Tibial artery (tissue), 4 donors: ENCODE measurements around the gene LRRC70.

ENCODE experiments used
- DNase-seq, 2 donors: peaks; one replicate each; pipeline ENCODE4 v3.0.0-alpha.2; 2019
- H3K27ac ChIP-seq, 2 donors: fragments of 200-600 bp; sonication (generic) in 1 of 2; 1 replicate in 1 of 2; 2 replicates in 1 of 2; pipeline ENCODE4 v1.5.1; 2018 to 2019; ENCODE audit warnings: mild to moderate bottlenecking in 1 of 2
- H3K27me3 ChIP-seq, 2 donors: fragments of 200-600 bp; sonication (generic) in 1 of 2; one replicate each; pipeline versions ENCODE4 v1.5.1 to v1.6.0; 2016 to 2019
- H3K36me3 ChIP-seq, 3 donors: fragments of 200-600 bp; sonication (generic) in 2 of 3; one replicate each; pipeline ENCODE4 v1.5.1; 2016 to 2019; ENCODE audit warnings: mild to moderate bottlenecking in 2 of 3
- H3K4me1 ChIP-seq, 4 donors: fragments of 200-600 bp; sonication (generic) in 2 of 4; 1 replicate in 3 of 4; 2 replicates in 1 of 4; pipeline ENCODE4 v1.5.1; 2016 to 2019
- H3K4me3 ChIP-seq, 2 donors: fragments of 200-600 bp; sonication (generic) in 1 of 2; 1 replicate in 1 of 2; 2 replicates in 1 of 2; pipeline ENCODE4 v1.5.1; 2018 to 2019; ENCODE audit warnings: mild to moderate bottlenecking in 2 of 2
- H3K9me3 ChIP-seq, 3 donors: fragments of 200-600 bp; sonication (generic) in 1 of 3; one replicate each; pipeline ENCODE4 v1.5.1; 2016 to 2019
- CTCF ChIP-seq, 2 experiments: fragments of 200-600 bp in 1 of 2; fragments of 450-650 bp in 1 of 2; IDR thresholded peaks; one replicate each; pipeline ENCODE4 v1.5.1; 2017 to 2019; ENCODE audit warnings: antibody characterized with exemption in 2 of 2, mild to moderate bottlenecking in 1 of 2, moderate library complexity in 1 of 2
- intact Hi-C: fragments of 100-400 bp; cut with DNase I; formaldehyde crosslinking; loops from one replicate; pipeline ENCODE4 v1.15.0; 2023; ENCODE audit warnings: low total_unique reads

The LRRC70 gene

DNA sequence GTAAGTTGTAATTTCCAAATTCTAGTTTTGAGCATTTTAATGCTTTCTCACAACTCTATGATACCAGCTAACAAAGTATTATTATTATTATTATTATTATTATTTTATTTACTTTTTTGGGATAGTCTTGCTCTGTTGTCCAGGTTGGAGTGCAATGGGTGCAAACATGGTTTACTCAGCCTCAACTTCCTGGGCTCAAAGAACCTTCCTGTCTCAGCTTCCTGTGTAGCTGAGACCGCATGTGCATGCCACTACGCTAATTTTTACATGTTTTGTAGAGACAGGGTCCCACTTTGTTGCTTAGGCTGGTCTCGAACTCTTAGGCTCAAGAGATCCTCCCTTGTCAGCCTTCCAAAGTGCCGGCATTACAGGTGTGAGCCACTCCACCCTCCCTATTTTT lies 27.0 kb downstream of the LRRC70 start:
- intact Hi-C loops = no loop called here
- Histone ChIP-seq H3K4me1 (no peaks in the 10 kb centered on the region), H3K27ac (no peak overlapping the region), H3K27me3 (no peaks in the 10 kb centered on the region), H3K9me3 (no peaks in the 10 kb centered on the region), H3K4me3 (no peak overlapping the region), H3K36me3 (peaks cover 4 to 25% (median 12%) of the 10 kb centered on the region in 3 donors)
- TF ChIP-seq CTCF (IDR thresholded peaks at IDR 0.05) = no peak
- no peak for DNase-seq

- TF ChIP-seq CTCF (IDR thresholded peaks at IDR 0.05) = no peak
- intact Hi-C loops = no loop called here
- H3K36me3 ChIP-seq = peaks cover 4 to 25% (median 12%) of the 10 kb centered on the region in 3 donors
Measured at GRCh38 chr5:62606878-62607277, 28.3 kb downstream of the LRRC70 start.

GRCh38 chr5:62607615-62608014 lies 29.0 kb downstream of the LRRC70 start:
- Histone ChIP-seq H3K36me3 (peaks cover 4 to 19% (median 12%) of the 10 kb centered on the region in 3 donors), H3K4me1 (no peaks in the 10 kb centered on the region), H3K4me3 (no peak overlapping the region), H3K27ac (no peak overlapping the region), H3K9me3 (no peaks in the 10 kb centered on the region), H3K27me3 (no peaks in the 10 kb centered on the region)
- no peak for TF ChIP-seq CTCF (IDR thresholded peaks at IDR 0.05)
- intact Hi-C loops = no loop called here
- DNase-seq = no peak

More at GRCh38 chr5:62606878-62607277, 28.3 kb downstream of the LRRC70 start:
- Histone ChIP-seq H3K9me3 (no peaks in the 10 kb centered on the region), H3K4me3 (no peak overlapping the region), H3K4me1 (no peaks in the 10 kb centered on the region), H3K27ac (no peak overlapping the region), H3K27me3 (no peaks in the 10 kb centered on the region)
- no peak for DNase-seq

- H3K9me3 ChIP-seq = no peaks in the 10 kb centered on the region
- no peak for DNase-seq
- H3K36me3 ChIP-seq = peaks cover 4 to 12% (median 8%) of the 10 kb centered on the region in 3 donors
- H3K4me3 ChIP-seq = no peak overlapping the region
- H3K4me1 ChIP-seq = no peaks in the 10 kb centered on the region
- H3K27me3 ChIP-seq = no peaks in the 10 kb centered on the region
- no peak overlapping the region for H3K27ac ChIP-seq
- intact Hi-C loops = no loop called here
- TF ChIP-seq CTCF (IDR thresholded peaks at IDR 0.05) = no peak
Measured at GRCh38 chr5:62608529-62609511, 30.2 kb downstream of the LRRC70 start.

DNA sequence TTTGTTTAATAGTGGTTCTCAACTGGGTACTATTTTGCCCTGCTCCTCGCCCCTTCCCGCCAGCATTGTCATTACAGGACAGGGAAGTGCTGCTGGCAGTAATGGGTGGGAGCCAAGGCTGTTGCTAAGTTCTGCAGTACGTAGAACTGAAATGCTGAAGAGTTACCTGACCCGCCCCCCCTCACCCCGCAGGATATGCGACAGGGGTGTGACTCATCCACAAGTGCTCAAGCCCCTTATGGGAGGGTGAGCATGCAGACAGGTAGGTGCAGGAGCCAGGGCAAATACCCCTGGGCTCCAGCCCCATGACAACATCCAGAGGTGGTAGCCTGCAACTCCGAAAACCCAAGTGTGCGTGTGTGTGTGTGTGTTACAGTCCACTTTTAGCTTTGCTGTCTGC lies 35.7 kb downstream of the LRRC70 start:
- intact Hi-C loops = no loop called here
- no peak overlapping the region for H3K27ac ChIP-seq
- peaks cover 6 to 14% (median 7%) of the 10 kb centered on the region in 3 donors for H3K36me3 ChIP-seq
- no peaks in the 10 kb centered on the region for H3K9me3 ChIP-seq
- DNase-seq = no peak
- no peaks in the 10 kb centered on the region for H3K4me1 ChIP-seq
- H3K4me3 ChIP-seq = no peak overlapping the region
- no peak for TF ChIP-seq CTCF (IDR thresholded peaks at IDR 0.05)
- H3K27me3 ChIP-seq = no peaks in the 10 kb centered on the region
